GM10266 (cell line): ENCODE measurements around the gene MZB1.

Source experiments
- DNase-seq: peaks from one replicate; pipeline ENCODE4 v3.0.0; 2012; ENCODE audit errors: extremely low spot score
- CTCF ChIP-seq: IDR thresholded peaks from 2 replicates; pipeline ENCODE4 v1.5.1; 2012; ENCODE audit warnings: mild to moderate bottlenecking, low read depth; ENCODE audit not compliant: control insufficient read depth, insufficient read depth; ENCODE audit errors: missing control alignments

MZB1 gene

GRCh38 chr5:139378101-139378825, 11.4 kb downstream of the MZB1 start:
- no peak for DNase-seq
- no peak for TF ChIP-seq CTCF

DNA sequence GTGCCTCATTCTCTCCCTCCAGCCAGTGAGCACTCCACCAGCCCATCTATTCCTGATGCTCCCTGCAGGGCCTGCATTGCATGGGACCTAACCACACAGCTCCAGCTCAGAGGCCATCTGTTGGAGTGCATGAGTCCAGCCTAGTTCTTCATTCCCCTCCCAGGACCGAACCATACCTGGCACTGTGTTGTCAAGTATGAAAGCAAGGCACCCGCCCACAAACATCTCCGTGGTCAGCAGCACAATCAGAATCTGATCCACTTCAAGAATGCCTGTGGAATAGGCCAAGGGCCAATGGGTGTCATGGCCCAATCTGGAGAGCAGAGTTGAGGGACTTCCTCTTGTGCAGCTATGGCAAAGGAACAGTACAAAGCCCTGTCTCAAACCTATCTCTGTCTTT, 12.5 kb downstream of the MZB1 start:
- DNase-seq, result no peak
- no peak for TF ChIP-seq CTCF

GRCh38 chr5:139376364-139376763, 13.3 kb downstream of the MZB1 start:
- TF ChIP-seq CTCF, result no peak
- DNase-seq, result no peak

DNA sequence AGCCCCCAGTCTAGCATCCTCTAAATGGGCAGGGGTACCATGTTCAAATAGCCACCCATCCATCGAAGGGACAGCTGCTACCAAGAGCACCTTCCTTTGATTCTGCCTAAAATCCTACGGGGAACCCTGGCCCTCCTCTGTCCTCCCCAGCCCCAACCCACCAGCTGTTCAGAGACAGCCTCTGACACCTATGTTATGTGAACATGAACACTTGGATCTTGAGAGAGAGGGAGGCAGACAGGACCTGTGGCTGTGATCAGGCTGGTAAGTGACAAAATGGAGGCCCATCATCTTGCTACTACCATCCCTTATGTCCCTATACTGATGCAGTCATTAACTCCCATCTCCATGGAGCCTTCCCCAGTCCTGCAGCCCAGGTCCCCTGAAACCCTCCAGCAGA, 14.8 kb downstream of the MZB1 start:
- no peak for DNase-seq
- no peak for TF ChIP-seq CTCF

DNA sequence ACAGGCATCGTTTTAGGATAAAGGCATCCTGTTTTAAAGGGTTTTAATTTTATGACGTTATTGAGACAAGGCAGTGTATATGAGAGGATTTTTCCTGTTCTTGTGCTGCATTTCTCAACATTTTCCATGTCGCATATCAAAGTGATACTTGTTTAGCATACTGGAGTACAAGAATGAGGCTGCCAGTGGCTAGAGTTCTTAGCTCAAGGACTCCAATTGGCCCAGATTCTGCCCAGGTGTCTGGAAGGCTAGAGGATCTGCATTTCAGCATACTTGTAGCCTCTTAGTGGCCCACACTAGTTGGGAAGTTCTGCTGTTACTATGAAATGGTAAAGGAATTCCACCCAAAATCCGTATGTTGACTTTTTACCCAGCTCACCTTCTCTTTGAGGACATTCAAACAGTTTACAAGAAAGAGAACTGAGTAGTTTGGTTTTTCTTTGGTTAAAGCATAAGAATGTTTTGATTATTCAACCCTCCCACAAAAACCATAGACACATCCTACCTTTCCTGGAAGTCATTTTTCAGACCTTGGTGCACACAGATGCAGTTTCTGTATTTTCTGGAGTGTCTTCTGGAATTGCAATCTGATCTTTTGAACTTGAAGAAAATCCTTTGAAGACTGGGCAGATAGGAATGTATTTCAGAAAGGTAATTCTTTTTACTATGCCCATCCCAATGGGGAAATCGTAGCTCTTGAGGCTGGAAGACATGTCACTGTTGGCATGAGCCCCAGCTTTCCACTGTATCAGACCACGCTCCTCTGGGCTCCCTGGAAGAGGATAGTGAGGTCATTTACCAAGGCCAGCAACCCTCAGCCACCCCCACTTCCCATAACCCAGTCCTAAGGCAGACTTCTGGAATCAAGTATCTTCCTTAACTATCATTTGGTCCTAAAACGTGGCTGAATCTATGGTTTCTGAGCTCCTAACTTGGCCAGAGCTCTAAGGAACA, 18.0 kb downstream of the MZB1 start:
- DNase-seq, result no peak
- no peak for TF ChIP-seq CTCF

- DNase-seq, result no peak
- no peak for TF ChIP-seq CTCF
These were observed 20.5 kb downstream of the MZB1 start for GRCh38 chr5:139369181-139369580.

GRCh38 chr5:139368613-139369012, 21.1 kb downstream of the MZB1 start:
- no peak for DNase-seq
- no peak for TF ChIP-seq CTCF
